H7 (cell line): Measurements from ENCODE around the gene NKX1-2. TPM values are rescaled to one million over a fixed set of nuclear protein-coding genes. Genes with fewer than 3 reads are reported as not detected.

ENCODE experiments used
- total RNA-seq: library from RNA; depleted of rRNA; stranded (reverse); fragments of >200 nt; shearing (Covaris generic); gene quantifications from 2 replicates; pipeline ENCODE4 v1.2.3, GENCODE V29; 2014; rRNA removed

Gene NKX1-2
- total RNA-seq, 1 experiment from 2014 or later = 57.8 TPM

Other genes with a start within 250 kb of the NKX1-2 start
- 214 and 241 TPM in 2 replicates for gene OAT, start 31.1 kb downstream of the NKX1-2 start, total RNA-seq
- 26.2 and 29.6 TPM in 2 replicates for gene LHPP, start 11.8 kb upstream of the NKX1-2 start, total RNA-seq